ENCODE results near the gene NCOA3.

NCOA3 gene

DNA sequence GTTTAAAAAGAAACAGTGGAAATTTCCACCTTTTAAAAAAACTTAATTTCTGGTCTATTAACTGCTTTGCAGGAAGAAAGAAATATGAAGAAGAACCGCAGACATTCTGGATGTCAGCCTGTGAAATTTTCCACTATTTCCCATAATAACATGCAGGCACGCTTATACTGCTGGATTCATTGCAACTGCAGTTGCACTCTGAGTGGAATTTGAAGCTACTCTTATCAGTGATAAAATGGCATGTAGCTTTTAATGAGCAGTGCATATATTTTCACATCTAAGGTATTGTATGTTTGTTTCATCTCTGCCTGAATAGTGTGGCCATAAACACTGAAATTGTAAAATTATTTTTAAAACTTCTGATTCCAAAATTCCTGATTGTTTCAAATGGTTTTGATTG is 28.2 kb downstream of the NCOA3 start:
- TF ChIP-seq, protein P1, sequence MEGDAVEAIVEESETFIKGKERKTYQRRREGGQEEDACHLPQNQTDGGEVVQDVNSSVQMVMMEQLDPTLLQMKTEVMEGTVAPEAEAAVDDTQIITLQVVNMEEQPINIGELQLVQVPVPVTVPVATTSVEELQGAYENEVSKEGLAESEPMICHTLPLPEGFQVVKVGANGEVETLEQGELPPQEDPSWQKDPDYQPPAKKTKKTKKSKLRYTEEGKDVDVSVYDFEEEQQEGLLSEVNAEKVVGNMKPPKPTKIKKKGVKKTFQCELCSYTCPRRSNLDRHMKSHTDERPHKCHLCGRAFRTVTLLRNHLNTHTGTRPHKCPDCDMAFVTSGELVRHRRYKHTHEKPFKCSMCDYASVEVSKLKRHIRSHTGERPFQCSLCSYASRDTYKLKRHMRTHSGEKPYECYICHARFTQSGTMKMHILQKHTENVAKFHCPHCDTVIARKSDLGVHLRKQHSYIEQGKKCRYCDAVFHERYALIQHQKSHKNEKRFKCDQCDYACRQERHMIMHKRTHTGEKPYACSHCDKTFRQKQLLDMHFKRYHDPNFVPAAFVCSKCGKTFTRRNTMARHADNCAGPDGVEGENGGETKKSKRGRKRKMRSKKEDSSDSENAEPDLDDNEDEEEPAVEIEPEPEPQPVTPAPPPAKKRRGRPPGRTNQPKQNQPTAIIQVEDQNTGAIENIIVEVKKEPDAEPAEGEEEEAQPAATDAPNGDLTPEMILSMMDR (IDR thresholded peaks at IDR 0.05; ENCODE audit: low read depth, low read length) = no peak
- H3K9me3 ChIP-seq = no peaks in the 10 kb centered on the region
- H3K36me3 ChIP-seq = no peaks in the 10 kb centered on the region
- H3K4me1 ChIP-seq = no peaks in the 10 kb centered on the region
- no peak overlapping the region for H3K4me3 ChIP-seq (ENCODE audit: low read depth, low read length)
- no peaks in the 10 kb centered on the region for H3K27me3 ChIP-seq
- no peak for DNase-seq

DNA sequence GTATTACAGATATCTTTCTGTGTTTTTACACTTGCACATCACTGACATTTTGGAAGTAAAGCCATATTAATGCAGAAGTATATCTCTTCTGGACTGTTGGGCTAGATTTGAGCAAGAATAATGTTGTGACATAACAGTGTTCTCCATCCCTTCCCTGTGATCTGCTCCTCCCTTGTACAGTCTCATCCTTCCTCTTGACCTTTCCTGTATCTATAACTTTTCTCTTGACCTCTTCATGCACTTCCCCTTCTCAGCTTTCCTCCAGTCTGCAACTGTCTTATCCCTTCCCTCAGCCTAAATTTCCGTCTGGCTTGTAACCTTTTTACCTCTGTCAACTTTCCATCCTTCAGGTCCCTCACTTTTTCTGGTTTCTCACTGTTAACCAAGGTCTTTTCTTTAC is 29.8 kb downstream of the NCOA3 start:
- TF ChIP-seq, protein P1 (IDR thresholded peaks at IDR 0.05; ENCODE audit: low read depth, low read length) = no peak
- no peak for DNase-seq
- Histone ChIP-seq H3K36me3 (no peaks in the 10 kb centered on the region), H3K9me3 (no peaks in the 10 kb centered on the region), H3K4me3 (ENCODE audit: low read depth, low read length) (no peak overlapping the region), H3K27me3 (no peaks in the 10 kb centered on the region), H3K4me1 (no peaks in the 10 kb centered on the region)

DNA sequence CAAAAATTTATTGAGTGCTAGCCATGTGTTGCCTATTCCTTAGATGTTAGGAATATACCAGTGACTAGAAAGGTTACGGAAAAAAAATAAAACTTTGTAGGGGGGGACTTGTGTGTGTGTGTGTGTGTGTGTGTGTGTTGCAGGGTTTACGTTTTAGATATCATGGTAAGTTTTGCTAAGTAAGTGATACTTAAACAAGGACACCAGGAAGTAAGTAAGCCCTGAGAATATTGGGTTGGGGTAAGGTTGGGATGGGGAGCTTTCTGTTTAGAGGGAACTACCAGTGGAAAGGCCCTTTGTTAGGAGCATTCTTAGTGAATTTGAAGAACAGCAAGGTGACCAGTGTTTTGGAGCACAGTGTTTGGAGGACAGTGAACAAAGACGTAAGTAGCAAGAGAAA is 30.3 kb downstream of the NCOA3 start:
- no peaks in the 10 kb centered on the region for H3K27me3 ChIP-seq
- H3K9me3 ChIP-seq = no peaks in the 10 kb centered on the region
- H3K4me1 ChIP-seq = no peaks in the 10 kb centered on the region
- DNase-seq = no peak
- H3K4me3 ChIP-seq (ENCODE audit: low read depth, low read length) = no peak overlapping the region
- TF ChIP-seq, protein P1 (IDR thresholded peaks at IDR 0.05; ENCODE audit: low read depth, low read length) = no peak
- H3K36me3 ChIP-seq = no peaks in the 10 kb centered on the region

DNA sequence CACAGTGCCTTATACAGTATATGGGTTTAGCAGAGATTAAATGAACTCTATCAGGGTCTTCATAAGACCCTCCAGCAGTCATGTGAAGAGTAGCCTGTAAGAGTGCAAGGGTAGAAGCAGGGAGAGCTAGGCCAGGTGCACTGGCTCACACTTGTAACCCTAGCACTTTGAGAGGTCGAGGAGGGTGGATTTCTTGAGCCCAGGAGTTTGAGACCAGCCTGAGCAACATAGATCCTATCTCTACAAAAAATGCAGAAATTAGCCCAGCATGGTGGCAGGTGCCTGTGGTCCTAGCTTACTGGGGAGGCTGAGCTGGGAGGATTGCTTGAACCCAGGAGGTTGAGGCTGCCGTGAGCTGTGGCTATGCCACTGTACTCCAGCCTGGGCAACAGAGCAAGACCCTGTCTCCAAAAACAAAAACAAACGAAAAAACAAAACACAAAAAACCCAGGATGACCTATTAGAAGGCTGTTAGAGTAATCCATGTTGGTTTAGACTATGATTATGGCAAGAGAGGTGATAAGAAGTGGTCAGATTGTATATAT is 31.9 kb downstream of the NCOA3 start:
- Histone ChIP-seq H3K4me3 (ENCODE audit: low read depth, low read length) (no peak overlapping the region), H3K9me3 (no peaks in the 10 kb centered on the region), H3K36me3 (no peaks in the 10 kb centered on the region), H3K27me3 (no peaks in the 10 kb centered on the region), H3K4me1 (no peaks in the 10 kb centered on the region)
- TF ChIP-seq, protein P1 (IDR thresholded peaks at IDR 0.05; ENCODE audit: low read depth, low read length) = no peak
- DNase-seq = no peak

DNA sequence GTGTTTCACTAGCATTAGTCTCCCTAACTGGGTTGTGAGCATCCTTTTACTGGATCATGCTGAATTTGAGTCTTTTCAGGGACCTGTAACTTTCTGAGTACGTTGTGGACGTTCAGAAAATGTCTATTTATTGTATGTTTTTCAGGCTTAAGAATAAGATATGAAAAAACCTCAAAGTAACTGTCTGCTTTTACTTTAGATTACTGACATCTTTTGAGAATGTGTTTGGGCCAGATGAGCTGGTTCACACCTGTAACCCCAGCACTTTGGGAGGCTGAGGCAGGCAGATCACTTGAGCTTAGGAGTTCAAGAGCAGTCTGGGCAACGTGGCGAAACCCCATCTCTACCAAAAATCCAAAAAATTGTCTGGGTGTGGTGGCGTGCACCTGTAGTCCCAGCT is 32.7 kb downstream of the NCOA3 start:
- H3K4me1 ChIP-seq = no peaks in the 10 kb centered on the region
- H3K36me3 ChIP-seq = no peaks in the 10 kb centered on the region
- TF ChIP-seq, protein P1 (IDR thresholded peaks at IDR 0.05; ENCODE audit: low read depth, low read length) = no peak

DNA sequence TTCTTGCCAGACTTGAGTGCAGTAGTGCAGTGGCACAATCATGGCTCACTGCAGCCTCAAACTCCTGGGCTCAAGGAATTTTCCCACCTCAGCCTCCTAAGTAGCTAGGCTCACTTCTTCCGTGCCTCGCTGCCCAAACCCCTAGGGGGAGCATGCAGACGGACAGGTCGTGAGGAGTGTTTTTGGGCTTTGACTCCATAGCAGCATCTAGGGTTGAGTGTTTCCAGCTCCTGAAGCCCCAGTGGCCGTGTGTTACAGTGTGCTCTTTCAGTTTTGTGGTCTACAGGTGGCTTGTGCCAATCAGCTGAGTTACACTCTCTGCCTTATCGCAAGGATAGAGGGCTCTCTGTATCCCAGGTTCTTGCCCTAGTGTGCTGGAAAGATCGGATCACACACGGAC is 33.4 kb downstream of the NCOA3 start:
- Histone ChIP-seq H3K4me3 (ENCODE audit: low read depth, low read length) (no peak overlapping the region), H3K36me3 (no peaks in the 10 kb centered on the region), H3K9me3 (no peaks in the 10 kb centered on the region), H3K27me3 (no peaks in the 10 kb centered on the region), H3K4me1 (no peaks in the 10 kb centered on the region)
- TF ChIP-seq, protein P1 (IDR thresholded peaks at IDR 0.05; ENCODE audit: low read depth, low read length) = peak; percentile 26; the same call in 1 of the 2 replicates
- DNase-seq = no peak

More for the DNA sequence above, 32.7 kb downstream of the NCOA3 start:
- H3K4me3 ChIP-seq (ENCODE audit: low read depth, low read length) = no peak overlapping the region
- no peaks in the 10 kb centered on the region for H3K9me3 ChIP-seq
- DNase-seq = no peak
- H3K27me3 ChIP-seq = no peaks in the 10 kb centered on the region
